Heart left ventricle (tissue), 16 donors: ENCODE data around the gene PTPN9. TPM values are rescaled to one million over a fixed set of nuclear protein-coding genes. Genes with fewer than 3 reads are reported as not detected.

ENCODE experiments used
- ATAC-seq, 4 donors: fragments of 200-7000 bp; cut with Tn5 transposase; one replicate each; pipeline ENCODE4 v1.9.1; 2020 to 2022; ENCODE audit warnings: moderate library complexity in 4 of 4, mild to moderate bottlenecking in 3 of 4, moderate number of reproducible peaks in 1 of 4
- DNase-seq, 5 donors: peaks; one replicate each; pipeline ENCODE4 v3.0.0-alpha.2; 2020
- H3K27ac ChIP-seq, 12 donors: fragments of 200-600 bp; sonication (generic) in 4 of 12; one replicate each; pipeline versions ENCODE4 v1.5.0 to v1.8.0; 2016 to 2022; ENCODE audit warnings: mild to moderate bottlenecking in 2 of 12
- H3K27me3 ChIP-seq, 9 donors: fragments of 200-600 bp; sonication (generic) in 2 of 9; one replicate each; pipeline versions ENCODE4 v1.5.1 to v1.8.0; 2016 to 2022; ENCODE audit warnings: mild to moderate bottlenecking in 3 of 9
- H3K36me3 ChIP-seq, 9 donors: fragments of 200-600 bp; sonication (generic) in 2 of 9; one replicate each; pipeline versions ENCODE4 v1.5.0 to v1.8.0; 2018 to 2022; ENCODE audit warnings: mild to moderate bottlenecking in 2 of 9
- H3K4me1 ChIP-seq, 12 donors: fragments of 200-600 bp; sonication (generic) in 4 of 12; one replicate each; pipeline versions ENCODE4 v1.5.0 to v1.8.0; 2016 to 2022; ENCODE audit warnings: mild to moderate bottlenecking in 3 of 12
- H3K4me3 ChIP-seq, 12 donors: fragments of 200-600 bp; sonication (generic) in 4 of 12; one replicate each; pipeline versions ENCODE4 v1.5.0 to v1.8.0; 2017 to 2022; ENCODE audit warnings: mild to moderate bottlenecking in 9 of 12, moderate library complexity in 4 of 12
- H3K9me3 ChIP-seq, 12 donors: fragments of 200-600 bp; sonication (generic) in 4 of 12; one replicate each; pipeline versions ENCODE4 v1.5.0 to v1.8.0; 2016 to 2022; ENCODE audit warnings: mild to moderate bottlenecking in 1 of 12
- POLR2A ChIP-seq, 2 donors: fragments of 450-650 bp; IDR thresholded peaks; one replicate each; pipeline ENCODE4 v1.6.1; 2017; ENCODE audit warnings: antibody characterized with exemption in 2 of 2, mild to moderate bottlenecking in 2 of 2, moderate library complexity in 2 of 2
- WGBS, 4 donors: extraction: QIAGEN DNeasy Blood & Tissue Kit in 2 of 4; methylation state at CpG; one replicate each; pipeline versions ENCODE4 v1.1.5 to v1.1.7; 2013 to 2018; 5-methylcytosine and 5-hydroxymethylcytosine counted together
- intact Hi-C, 10 donors: fragments of 100-400 bp; cut with DNase I; formaldehyde crosslinking; loops; one replicate each; pipeline versions ENCODE4 v1.11.1 to v1.14.2; 2022
- polyA plus RNA-seq, 2 donors: library from polyadenylated mRNA; stranded (reverse); fragments of 200-250 nt; gene quantifications; one replicate each; pipeline ENCODE4 v1.2.3, GENCODE V29; 2013
- total RNA-seq, 9 donors: library from RNA; depleted of rRNA in 2 of 9; stranded (reverse); fragments of >200 nt in 2 of 9; fragmentation: NEBNext Ultra II Directional in 3 of 9; extraction: Animal tissue kit (Norgen Biotek cat#: 25700) in 3 of 9; gene quantifications; one replicate each; pipeline versions ENCODE4 v1.1.0 to v1.2.4, GENCODE V29; 2016 to 2023
- TF ChIP-seq, protein P1 (sequence below), 12 donors: fragments of 200-600 bp; sonication (generic) in 4 of 12; IDR thresholded peaks; one replicate each; pipeline versions ENCODE4 v1.5.0 to v1.8.0; 2018 to 2022; ENCODE audit warnings: antibody characterized with exemption in 12 of 12, mild to moderate bottlenecking in 5 of 12
- donor health status: ischemic (EF 13 %, LVEDD 7.1; RV severe dilation, severe dysfunction).
- donor health status: healthy with polysubstance abuse.
- donor health status: DM: no; HTN: yes; CAD: no.
- donor health status: DM: no; HTN: no; CAD: no.
- donor health status: ischemic (EF 25% LVEDD 6.9; RV normal size, moderate dysfunction).
- donor health status: ischemic (EF 25% LVEDD 5.7; RV mildly dilated, moderate dysfunction).
- donor health status: healthy.
- donor health status: DM: yes; HTN: yes; CAD: no.
- donor health status: ischemic (EF 35%, LVEDD 5.7; RV mildly dilated, moderate dysfunction).
- donor health status: nonischemic (EF 11% LVEDD 7.7; RV severe dilation, severe dysfunction).
- donor health status: DM: yes; HTN: yes; CAD: no.
- donor health status: PGD.
- donor health status: ischemic (EF 29% LVEDD 5.4; RV normal size, mild dysfunction).
- donor health status: nonischemic (EF 23%, LVEDD 6.1; RV moderate dilation, normal function).

The PTPN9 gene
- total and polyA plus RNA-seq, 11 donors = 2.4 to 16.8 (median 7.7) TPM

DNA sequence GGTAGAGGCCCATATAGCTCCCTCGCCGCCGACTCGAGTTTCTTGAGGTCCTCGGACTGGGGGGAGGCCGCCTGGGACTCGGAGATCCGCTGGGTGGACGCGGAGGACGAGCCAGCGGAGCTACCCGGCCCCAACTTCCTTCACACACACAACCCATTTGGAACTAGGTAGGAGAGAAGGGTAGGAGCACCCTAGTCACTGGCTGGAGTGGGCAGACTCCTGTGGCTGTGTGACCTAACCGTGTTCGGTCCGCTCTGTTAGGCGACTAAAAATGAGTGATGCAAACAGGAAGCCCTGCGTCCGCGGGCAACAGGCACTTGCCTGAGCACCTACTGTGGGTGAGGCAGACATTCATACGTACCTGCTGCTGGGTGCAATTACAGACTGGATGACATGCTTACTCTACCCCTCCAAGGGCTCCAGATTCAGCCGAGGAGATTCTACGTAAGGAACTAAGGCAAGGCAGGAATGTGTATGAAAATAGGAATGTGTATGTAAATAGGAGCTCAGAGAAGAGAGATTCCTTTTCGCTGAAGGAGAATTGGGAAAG, 123.1 kb downstream of the PTPN9 start:
- intact Hi-C loops = loop anchor here in 3 of 10 donors (5.0 to 10.0 kb wide), 3 partner anchors 121 to 189 kb away; partner anchors contain the start of genes IMP3 (in 2 of the 3), SNX33 (in 2 of the 3), PTPN9 (in 1 of the 3) and SNUPN (in 1 of the 3)
- TF ChIP-seq POLR2A (IDR thresholded peaks at IDR 0.05) = no peak
- TF ChIP-seq, protein P1, sequence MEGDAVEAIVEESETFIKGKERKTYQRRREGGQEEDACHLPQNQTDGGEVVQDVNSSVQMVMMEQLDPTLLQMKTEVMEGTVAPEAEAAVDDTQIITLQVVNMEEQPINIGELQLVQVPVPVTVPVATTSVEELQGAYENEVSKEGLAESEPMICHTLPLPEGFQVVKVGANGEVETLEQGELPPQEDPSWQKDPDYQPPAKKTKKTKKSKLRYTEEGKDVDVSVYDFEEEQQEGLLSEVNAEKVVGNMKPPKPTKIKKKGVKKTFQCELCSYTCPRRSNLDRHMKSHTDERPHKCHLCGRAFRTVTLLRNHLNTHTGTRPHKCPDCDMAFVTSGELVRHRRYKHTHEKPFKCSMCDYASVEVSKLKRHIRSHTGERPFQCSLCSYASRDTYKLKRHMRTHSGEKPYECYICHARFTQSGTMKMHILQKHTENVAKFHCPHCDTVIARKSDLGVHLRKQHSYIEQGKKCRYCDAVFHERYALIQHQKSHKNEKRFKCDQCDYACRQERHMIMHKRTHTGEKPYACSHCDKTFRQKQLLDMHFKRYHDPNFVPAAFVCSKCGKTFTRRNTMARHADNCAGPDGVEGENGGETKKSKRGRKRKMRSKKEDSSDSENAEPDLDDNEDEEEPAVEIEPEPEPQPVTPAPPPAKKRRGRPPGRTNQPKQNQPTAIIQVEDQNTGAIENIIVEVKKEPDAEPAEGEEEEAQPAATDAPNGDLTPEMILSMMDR (IDR thresholded peaks at IDR 0.05) = no peak
- DNase-seq = peak in 1 of 5 donors; percentile 44

DNA sequence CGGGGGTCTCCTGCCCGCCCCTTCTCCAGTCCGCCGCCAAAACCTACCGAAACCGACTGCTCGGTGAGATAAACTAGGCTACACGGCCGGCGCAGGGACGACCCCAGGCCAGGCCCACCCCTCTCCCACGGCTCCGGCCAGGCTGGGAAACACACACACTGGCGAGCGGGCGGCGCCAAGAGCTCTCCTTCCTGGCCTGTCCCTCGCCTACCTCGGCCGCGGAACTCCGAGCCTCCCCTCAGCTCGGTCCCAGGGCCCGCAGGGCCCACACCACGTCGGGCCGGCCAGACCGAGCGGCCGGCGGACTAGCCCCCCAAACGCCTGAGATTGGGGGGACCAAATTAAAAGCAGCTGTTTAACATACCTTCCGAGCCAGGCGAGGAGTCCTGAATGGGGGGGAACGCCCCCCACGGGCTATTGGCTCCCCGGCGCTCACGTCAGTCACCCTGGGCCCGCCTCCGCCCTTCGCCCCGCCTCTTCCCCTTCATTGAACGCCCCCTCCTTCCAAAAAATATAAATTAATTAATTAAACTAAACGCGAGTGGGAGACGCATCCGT, 123.6 kb downstream of the PTPN9 start:
- Histone ChIP-seq H3K27me3 (no peaks in the 10 kb centered on the region), H3K9me3 (no peaks in the 10 kb centered on the region), H3K27ac (peak overlapping the region; percentile 90 to 100 (median 98)), H3K4me3 (peak overlapping the region; percentile 84 to 98 (median 95)), H3K36me3 (no peaks in the 10 kb centered on the region), H3K4me1 (peaks cover 0 to 23% (median 14%) of the 10 kb centered on the region in 12 donors)
- 0 to 1% (median 0%) methylated on average over 29 to 48 of the region's 48 CpGs for WGBS, 4 donors
- TF ChIP-seq, protein P1 (IDR thresholded peaks at IDR 0.05) = no peak
- TF ChIP-seq POLR2A (IDR thresholded peaks at IDR 0.05) = peak in 1 of 2 donors; percentile 69
- intact Hi-C loops = loop anchor here in 3 of 10 donors (5.0 to 10.0 kb wide), 3 partner anchors 122 to 189 kb away; partner anchors contain the start of genes IMP3 (in 2 of the 3), SNX33 (in 2 of the 3), PTPN9 (in 1 of the 3) and SNUPN (in 1 of the 3)
- DNase-seq (peak; percentile 90 to 93 (median 91)), ATAC-seq (peak in 2 of 4 donors; percentile 8 to 14)

More for the DNA sequence above, 123.1 kb downstream of the PTPN9 start:
- WGBS, 4 donors = 2 to 4% (median 4%) methylated on average over 20 to 24 of the region's 24 CpGs
- Histone ChIP-seq H3K4me1 (peaks cover 0 to 23% (median 14%) of the 10 kb centered on the region in 12 donors), H3K27me3 (no peaks in the 10 kb centered on the region), H3K4me3 (peak overlapping the region; percentile 84 to 98 (median 95)), H3K36me3 (no peaks in the 10 kb centered on the region), H3K27ac (peak overlapping the region; percentile 90 to 100 (median 98)), H3K9me3 (no peaks in the 10 kb centered on the region)
- no peak for ATAC-seq

DNA sequence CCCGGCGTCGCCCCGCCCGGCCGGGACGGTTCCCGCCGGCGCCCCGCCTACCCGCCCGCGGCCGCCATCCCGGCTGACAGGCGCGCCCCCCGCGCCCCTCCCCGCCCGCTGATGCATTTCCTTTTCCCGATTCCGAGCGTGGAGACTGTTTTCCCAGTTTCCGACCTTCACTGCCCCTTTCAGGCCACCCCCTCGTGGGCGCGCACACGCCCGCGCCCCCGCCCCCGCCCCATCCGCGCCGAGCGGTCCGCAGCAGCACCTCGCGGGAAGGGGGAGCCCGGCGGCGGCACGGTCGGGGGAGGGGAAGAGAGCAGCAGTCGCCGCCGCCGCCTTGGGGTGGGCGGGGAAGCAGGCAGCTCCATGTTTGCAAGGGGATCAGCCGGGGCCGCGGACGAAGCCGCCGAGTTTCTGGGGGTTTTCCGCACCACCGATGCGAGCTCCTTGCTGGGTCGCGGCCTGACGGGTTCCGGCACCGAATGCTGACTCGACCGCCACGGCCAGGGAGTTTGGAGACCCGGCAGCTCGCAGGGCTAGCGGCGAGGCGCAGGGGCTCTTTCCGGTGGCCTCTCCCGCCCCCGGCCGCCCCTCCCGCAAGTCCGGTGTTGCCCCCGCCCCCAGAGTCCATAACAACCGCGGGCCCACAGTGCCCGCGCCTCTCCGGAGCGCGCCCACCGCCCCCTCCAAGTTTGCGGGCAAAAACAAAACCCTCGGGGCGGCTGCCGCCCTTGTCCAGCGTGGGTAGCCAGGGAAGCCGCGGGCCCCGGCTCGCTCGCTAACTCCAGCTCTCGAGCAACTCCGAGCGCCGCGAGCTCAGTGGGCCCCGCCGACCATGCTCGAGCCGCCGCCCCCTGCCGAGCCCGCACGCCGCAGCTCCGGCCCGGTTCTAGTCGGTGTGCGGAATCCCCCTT, 124.4 kb downstream of the PTPN9 start:
- peak; percentile 36 to 88 (median 88) for DNase-seq
- 0% methylated on average over 24 to 116 of the region's 116 CpGs for WGBS, 4 donors
- H3K27me3 ChIP-seq = no peaks in the 10 kb centered on the region
- H3K9me3 ChIP-seq = no peaks in the 10 kb centered on the region
- TF ChIP-seq, protein P1 (IDR thresholded peaks at IDR 0.05) = no peak
- no peak for TF ChIP-seq POLR2A (IDR thresholded peaks at IDR 0.05)
- H3K36me3 ChIP-seq = no peaks in the 10 kb centered on the region
- intact Hi-C loops = loop anchor here in 7 of 10 donors (5.0 to 10.0 kb wide), 7 partner anchors 87 to 412 kb away; partner anchors contain the start of genes MAN2C1 (in 6 of the 7), IMP3 (in 3 of the 7), PTPN9 (in 3 of the 7) and SNUPN (in 2 of the 7)
- peaks cover under 1 to 29% (median 21%) of the 10 kb centered on the region in 12 donors for H3K4me1 ChIP-seq
- peak overlapping the region; percentile 90 to 100 (median 98) for H3K27ac ChIP-seq
- peak overlapping the region; percentile 84 to 98 (median 95) for H3K4me3 ChIP-seq
- ATAC-seq = no peak
